Measurements from ENCODE around the gene RHEBL1.

RHEBL1 gene

DNA sequence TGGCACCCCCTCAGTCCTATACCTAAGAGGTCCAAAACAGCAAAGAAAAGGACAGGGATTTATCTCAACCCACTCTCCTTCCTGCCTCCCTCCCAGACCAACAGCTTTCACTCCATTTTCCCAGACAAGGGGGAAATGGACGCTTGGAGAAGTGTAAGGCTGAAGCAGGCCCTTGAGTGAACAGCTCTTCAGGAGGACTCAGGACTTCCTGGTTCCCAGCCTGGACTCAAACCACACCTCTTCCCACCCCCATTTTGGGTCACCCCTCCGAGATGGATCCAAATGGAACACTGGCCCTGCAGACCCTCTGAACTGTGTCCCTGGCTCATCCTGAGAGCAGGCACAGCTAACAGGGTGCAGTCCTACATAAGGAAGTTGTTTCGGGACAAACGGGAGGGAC lies 11.9 kb downstream of the RHEBL1 start (continued):
- TF ChIP-seq OVOL3 (tag by site-specific recombination; IDR thresholded peaks at IDR 0.05) (no peak), ZBTB17 (tag by site-specific recombination; IDR thresholded peaks at IDR 0.05) (peak; percentile 33; the same call in 1 of the 2 replicates)

DNA sequence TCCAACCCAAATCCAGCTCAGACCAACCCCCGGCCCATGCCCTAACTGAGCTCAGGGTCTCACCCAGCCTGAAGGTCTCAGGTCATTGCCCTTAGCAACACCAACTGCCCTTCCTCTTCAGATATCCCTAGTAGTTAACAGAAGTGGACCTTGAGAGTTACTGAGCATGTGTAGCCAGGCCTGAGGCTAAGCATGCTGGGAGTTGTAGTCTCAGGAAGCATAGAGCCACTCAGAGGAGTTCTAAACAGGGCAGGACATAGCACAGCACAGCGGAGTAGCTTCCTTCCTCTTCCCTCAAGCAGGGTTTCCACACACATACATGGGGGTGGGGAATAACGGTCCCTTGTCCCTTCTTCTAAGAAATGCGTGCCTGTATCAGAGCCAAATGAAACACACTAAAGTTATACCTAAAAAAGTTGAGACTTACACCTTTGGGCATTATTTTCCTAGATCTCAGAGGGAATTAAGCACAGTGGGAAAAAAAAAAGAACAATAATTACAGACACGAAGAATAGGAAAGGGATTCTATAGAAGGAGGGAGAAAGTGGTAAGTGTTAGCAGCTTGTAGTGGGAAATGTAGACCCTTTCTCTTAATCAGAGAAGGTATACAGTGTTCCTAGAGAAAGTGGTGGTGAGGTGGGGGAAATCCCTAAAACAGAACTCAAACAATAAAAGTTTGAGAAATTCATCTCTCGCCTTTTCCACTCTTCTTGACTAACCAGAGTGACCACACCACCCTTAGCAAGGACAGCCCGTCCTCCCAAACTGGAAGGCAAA lies 13.6 kb downstream of the RHEBL1 start:
- POLR2A ChIA-PET = interaction anchor here (0.8 to 1.6 kb wide), 4 partner anchors 14 to 75 kb away, joined by 3 to 7 read pairs (median 4); partner anchors contain the start of genes RHEBL1 and TUBA1B
- CTCF ChIA-PET = interaction anchor here (0.6 to 2.4 kb wide), 8 partner anchors 10 to 207 kb away, joined by 3 to 18 read pairs (median 5); no protein-coding TSS in a partner anchor
- H3K4me3 ChIP-seq (ENCODE audit: low read depth, low read length) = no peak overlapping the region
- no peaks in the 10 kb centered on the region for H3K9me3 ChIP-seq (ENCODE audit: control insufficient read depth, insufficient read depth, low read depth, low read length)
- H3K36me3 ChIP-seq (ENCODE audit: control insufficient read depth in 2 of 2, insufficient read depth in 1 of 2, low read length in 2 of 2) = peaks cover 23 to 48% of the 10 kb centered on the region in 2 experiments
- H3K4me1 ChIP-seq (ENCODE audit: control insufficient read depth, insufficient read depth, low read length) = peaks cover 11% of the 10 kb centered on the region
- no peak overlapping the region for H3K27ac ChIP-seq (ENCODE audit: extremely low read depth, low read depth, low read length)
- TF ChIP-seq GFI1B (tag by site-specific recombination; IDR thresholded peaks at IDR 0.05) (no peak), ZNF791 (tag by site-specific recombination; IDR thresholded peaks at IDR 0.05) (no peak), ZNF549 (tag by site-specific recombination; IDR thresholded peaks at IDR 0.05) (no peak), SP2 (tag by site-specific recombination; IDR thresholded peaks at IDR 0.05) (peak; percentile 47), ZNF830 (tag by site-specific recombination; IDR thresholded peaks at IDR 0.05; ENCODE audit: low read depth) (no peak), PRDM1 (tag by site-specific recombination; IDR thresholded peaks at IDR 0.05) (peak; percentile 98), ZNF138 (tag by site-specific recombination; IDR thresholded peaks at IDR 0.05; ENCODE audit: borderline replicate concordance) (no peak), ZNF76 (tag by site-specific recombination; IDR thresholded peaks at IDR 0.05; ENCODE audit: borderline replicate concordance, low read depth) (peak; percentile 89), ZNF366 (tag by site-specific recombination; conservative IDR thresholded peaks at IDR 0.05) (no peak; the same call in 1 of the 2 replicates), KLF10 (tag by site-specific recombination; IDR thresholded peaks at IDR 0.05) (no peak), RBAK (tag by site-specific recombination; IDR thresholded peaks at IDR 0.05) (no peak), TRIM28 (IDR thresholded peaks at IDR 0.05; ENCODE audit: borderline replicate concordance, low read length) (peak; percentile 43; the same call in 1 of the 2 replicates), ZNF341 (tag by site-specific recombination; IDR thresholded peaks at IDR 0.05; ENCODE audit: low read depth) (peak; percentile 67), ZNF785 (tag by site-specific recombination; IDR thresholded peaks at IDR 0.05) (no peak), ZNF768 (tag by site-specific recombination; IDR thresholded peaks at IDR 0.05) (peak; percentile 60; the same call in 1 of the 2 replicates), ZNF600 (tag by site-specific recombination; IDR thresholded peaks at IDR 0.05) (peak; percentile 96), ZBTB48 (tag by site-specific recombination; IDR thresholded peaks at IDR 0.05) (peak; percentile 58; the same call in 1 of the 2 replicates), ZNF335 (tag by site-specific recombination; conservative IDR thresholded peaks at IDR 0.05) (peak; percentile 25; the same call in 1 of the 2 replicates), ZNF394 (tag by site-specific recombination; IDR thresholded peaks at IDR 0.05; ENCODE audit: borderline replicate concordance) (peak; percentile 91), ZNF23 (tag by site-specific recombination; IDR thresholded peaks at IDR 0.05; ENCODE audit: borderline replicate concordance) (no peak), ZBTB17 (tag by site-specific recombination; IDR thresholded peaks at IDR 0.05) (peak; percentile 76)
- TF ChIP-seq, protein P1, sequence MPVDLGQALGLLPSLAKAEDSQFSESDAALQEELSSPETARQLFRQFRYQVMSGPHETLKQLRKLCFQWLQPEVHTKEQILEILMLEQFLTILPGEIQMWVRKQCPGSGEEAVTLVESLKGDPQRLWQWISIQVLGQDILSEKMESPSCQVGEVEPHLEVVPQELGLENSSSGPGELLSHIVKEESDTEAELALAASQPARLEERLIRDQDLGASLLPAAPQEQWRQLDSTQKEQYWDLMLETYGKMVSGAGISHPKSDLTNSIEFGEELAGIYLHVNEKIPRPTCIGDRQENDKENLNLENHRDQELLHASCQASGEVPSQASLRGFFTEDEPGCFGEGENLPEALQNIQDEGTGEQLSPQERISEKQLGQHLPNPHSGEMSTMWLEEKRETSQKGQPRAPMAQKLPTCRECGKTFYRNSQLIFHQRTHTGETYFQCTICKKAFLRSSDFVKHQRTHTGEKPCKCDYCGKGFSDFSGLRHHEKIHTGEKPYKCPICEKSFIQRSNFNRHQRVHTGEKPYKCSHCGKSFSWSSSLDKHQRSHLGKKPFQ (tag by site-specific recombination; IDR thresholded peaks at IDR 0.05) = no peak
- TF ChIP-seq, protein P2, sequence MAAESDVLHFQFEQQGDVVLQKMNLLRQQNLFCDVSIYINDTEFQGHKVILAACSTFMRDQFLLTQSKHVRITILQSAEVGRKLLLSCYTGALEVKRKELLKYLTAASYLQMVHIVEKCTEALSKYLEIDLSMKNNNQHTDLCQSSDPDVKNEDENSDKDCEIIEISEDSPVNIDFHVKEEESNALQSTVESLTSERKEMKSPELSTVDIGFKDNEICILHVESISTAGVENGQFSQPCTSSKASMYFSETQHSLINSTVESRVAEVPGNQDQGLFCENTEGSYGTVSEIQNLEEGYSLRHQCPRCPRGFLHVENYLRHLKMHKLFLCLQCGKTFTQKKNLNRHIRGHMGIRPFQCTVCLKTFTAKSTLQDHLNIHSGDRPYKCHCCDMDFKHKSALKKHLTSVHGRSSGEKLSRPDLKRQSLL (tag by site-specific recombination; IDR thresholded peaks at IDR 0.05) = peak; percentile 79
- TF ChIP-seq, protein P3, sequence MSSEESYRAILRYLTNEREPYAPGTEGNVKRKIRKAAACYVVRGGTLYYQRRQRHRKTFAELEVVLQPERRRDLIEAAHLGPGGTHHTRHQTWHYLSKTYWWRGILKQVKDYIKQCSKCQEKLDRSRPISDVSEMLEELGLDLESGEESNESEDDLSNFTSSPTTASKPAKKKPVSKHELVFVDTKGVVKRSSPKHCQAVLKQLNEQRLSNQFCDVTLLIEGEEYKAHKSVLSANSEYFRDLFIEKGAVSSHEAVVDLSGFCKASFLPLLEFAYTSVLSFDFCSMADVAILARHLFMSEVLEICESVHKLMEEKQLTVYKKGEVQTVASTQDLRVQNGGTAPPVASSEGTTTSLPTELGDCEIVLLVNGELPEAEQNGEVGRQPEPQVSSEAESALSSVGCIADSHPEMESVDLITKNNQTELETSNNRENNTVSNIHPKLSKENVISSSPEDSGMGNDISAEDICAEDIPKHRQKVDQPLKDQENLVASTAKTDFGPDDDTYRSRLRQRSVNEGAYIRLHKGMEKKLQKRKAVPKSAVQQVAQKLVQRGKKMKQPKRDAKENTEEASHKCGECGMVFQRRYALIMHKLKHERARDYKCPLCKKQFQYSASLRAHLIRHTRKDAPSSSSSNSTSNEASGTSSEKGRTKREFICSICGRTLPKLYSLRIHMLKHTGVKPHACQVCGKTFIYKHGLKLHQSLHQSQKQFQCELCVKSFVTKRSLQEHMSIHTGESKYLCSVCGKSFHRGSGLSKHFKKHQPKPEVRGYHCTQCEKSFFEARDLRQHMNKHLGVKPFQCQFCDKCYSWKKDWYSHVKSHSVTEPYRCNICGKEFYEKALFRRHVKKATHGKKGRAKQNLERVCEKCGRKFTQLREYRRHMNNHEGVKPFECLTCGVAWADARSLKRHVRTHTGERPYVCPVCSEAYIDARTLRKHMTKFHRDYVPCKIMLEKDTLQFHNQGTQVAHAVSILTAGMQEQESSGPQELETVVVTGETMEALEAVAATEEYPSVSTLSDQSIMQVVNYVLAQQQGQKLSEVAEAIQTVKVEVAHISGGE (tag by site-specific recombination; conservative IDR thresholded peaks at IDR 0.05; ENCODE audit: low read depth) = peak; percentile 94
- TF ChIP-seq, protein P4, sequence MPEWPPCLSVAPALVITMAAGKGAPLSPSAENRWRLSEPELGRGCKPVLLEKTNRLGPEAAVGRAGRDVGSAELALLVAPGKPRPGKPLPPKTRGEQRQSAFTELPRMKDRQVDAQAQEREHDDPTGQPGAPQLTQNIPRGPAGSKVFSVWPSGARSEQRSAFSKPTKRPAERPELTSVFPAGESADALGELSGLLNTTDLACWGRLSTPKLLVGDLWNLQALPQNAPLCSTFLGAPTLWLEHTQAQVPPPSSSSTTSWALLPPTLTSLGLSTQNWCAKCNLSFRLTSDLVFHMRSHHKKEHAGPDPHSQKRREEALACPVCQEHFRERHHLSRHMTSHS (tag by site-specific recombination; IDR thresholded peaks at IDR 0.05) = no peak
- TF ChIP-seq, protein P5, sequence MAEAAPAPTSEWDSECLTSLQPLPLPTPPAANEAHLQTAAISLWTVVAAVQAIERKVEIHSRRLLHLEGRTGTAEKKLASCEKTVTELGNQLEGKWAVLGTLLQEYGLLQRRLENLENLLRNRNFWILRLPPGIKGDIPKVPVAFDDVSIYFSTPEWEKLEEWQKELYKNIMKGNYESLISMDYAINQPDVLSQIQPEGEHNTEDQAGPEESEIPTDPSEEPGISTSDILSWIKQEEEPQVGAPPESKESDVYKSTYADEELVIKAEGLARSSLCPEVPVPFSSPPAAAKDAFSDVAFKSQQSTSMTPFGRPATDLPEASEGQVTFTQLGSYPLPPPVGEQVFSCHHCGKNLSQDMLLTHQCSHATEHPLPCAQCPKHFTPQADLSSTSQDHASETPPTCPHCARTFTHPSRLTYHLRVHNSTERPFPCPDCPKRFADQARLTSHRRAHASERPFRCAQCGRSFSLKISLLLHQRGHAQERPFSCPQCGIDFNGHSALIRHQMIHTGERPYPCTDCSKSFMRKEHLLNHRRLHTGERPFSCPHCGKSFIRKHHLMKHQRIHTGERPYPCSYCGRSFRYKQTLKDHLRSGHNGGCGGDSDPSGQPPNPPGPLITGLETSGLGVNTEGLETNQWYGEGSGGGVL (tag by site-specific recombination; IDR thresholded peaks at IDR 0.05) = no peak
